KMS-11 (cell line): ENCODE measurements around the gene MACROD1.

Experiments used
- H2AFZ ChIP-seq: fragments of 200-600 bp; sonication (generic); 2 replicates; pipeline ENCODE4 v1.6.1; 2016; ENCODE audit warnings: antibody characterized with exemption, mixed run types, low read depth
- H3K27ac ChIP-seq: fragments of 200-600 bp; sonication (generic); 2 replicates; pipeline ENCODE4 v1.6.1; 2016; ENCODE audit warnings: mild to moderate bottlenecking, mixed run types
- H3K27me3 ChIP-seq: fragments of 200-600 bp; sonication (generic); 2 replicates; pipeline ENCODE4 v1.6.1; 2017; ENCODE audit warnings: mild to moderate bottlenecking, low read depth, mixed run types, moderate library complexity; ENCODE audit not compliant: insufficient read depth
- H3K36me3 ChIP-seq: fragments of 200-600 bp; sonication (generic); 2 replicates; pipeline ENCODE4 v1.6.1; 2017; ENCODE audit warnings: mild to moderate bottlenecking, mixed run types; ENCODE audit not compliant: insufficient read depth
- H3K4me1 ChIP-seq: fragments of 200-600 bp; sonication (generic); 2 replicates; pipeline ENCODE4 v1.6.1; 2016; ENCODE audit warnings: mild to moderate bottlenecking, low read depth, mixed run types; ENCODE audit not compliant: poor library complexity, severe bottlenecking
- H3K4me2 ChIP-seq: fragments of 200-600 bp; sonication (generic); 2 replicates; pipeline ENCODE4 v1.7.0; 2016; ENCODE audit warnings: mild to moderate bottlenecking, mixed run types
- H3K4me3 ChIP-seq: fragments of 200-600 bp; sonication (generic); IDR thresholded peaks from 2 replicates; pipeline ENCODE4 v1.6.1; 2017; ENCODE audit warnings: low read depth, low read length, mixed read lengths; ENCODE audit not compliant: insufficient read depth
- H3K79me2 ChIP-seq: fragments of 200-600 bp; sonication (generic); 2 replicates; pipeline ENCODE4 v1.6.1; 2016; ENCODE audit warnings: low read depth, mixed run types; ENCODE audit not compliant: insufficient read depth
- H3K9ac ChIP-seq: fragments of 200-600 bp; sonication (generic); 2 replicates; pipeline ENCODE4 v1.6.1; 2016; ENCODE audit warnings: mild to moderate bottlenecking, mixed run types
- H4K20me1 ChIP-seq: fragments of 200-600 bp; sonication (generic); 2 replicates; pipeline ENCODE4 v1.6.1; 2016; ENCODE audit warnings: mild to moderate bottlenecking, mixed run types; ENCODE audit not compliant: insufficient read depth
- TF ChIP-seq, protein P1 (sequence below): fragments of 200-600 bp; sonication (generic); conservative IDR thresholded peaks from 2 replicates; pipeline ENCODE4 v1.6.1; 2017; ENCODE audit warnings: low read depth, mild to moderate bottlenecking, antibody characterized with exemption, low read length, moderate library complexity, mixed read lengths

MACROD1 gene

GRCh38 chr11:64100360-64100759 lies 65.6 kb downstream of the MACROD1 start:
- Histone ChIP-seq H3K36me3 (no peaks in the 10 kb centered on the region), H3K27me3 (no peaks in the 10 kb centered on the region), H3K9ac (no peak overlapping the region), H4K20me1 (no peaks in the 10 kb centered on the region), H3K4me3 (no peak overlapping the region), H2AFZ (no peak overlapping the region), H3K4me2 (no peak overlapping the region), H3K27ac (no peak overlapping the region), H3K79me2 (no peaks in the 10 kb centered on the region), H3K4me1 (no peaks in the 10 kb centered on the region)
- TF ChIP-seq, protein P1, sequence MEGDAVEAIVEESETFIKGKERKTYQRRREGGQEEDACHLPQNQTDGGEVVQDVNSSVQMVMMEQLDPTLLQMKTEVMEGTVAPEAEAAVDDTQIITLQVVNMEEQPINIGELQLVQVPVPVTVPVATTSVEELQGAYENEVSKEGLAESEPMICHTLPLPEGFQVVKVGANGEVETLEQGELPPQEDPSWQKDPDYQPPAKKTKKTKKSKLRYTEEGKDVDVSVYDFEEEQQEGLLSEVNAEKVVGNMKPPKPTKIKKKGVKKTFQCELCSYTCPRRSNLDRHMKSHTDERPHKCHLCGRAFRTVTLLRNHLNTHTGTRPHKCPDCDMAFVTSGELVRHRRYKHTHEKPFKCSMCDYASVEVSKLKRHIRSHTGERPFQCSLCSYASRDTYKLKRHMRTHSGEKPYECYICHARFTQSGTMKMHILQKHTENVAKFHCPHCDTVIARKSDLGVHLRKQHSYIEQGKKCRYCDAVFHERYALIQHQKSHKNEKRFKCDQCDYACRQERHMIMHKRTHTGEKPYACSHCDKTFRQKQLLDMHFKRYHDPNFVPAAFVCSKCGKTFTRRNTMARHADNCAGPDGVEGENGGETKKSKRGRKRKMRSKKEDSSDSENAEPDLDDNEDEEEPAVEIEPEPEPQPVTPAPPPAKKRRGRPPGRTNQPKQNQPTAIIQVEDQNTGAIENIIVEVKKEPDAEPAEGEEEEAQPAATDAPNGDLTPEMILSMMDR, result no peak

GRCh38 chr11:64099436-64099835 lies 66.5 kb downstream of the MACROD1 start:
- Histone ChIP-seq H3K79me2 (no peaks in the 10 kb centered on the region), H3K27me3 (no peaks in the 10 kb centered on the region), H3K4me2 (no peak overlapping the region), H2AFZ (no peak overlapping the region), H3K27ac (no peak overlapping the region), H3K36me3 (no peaks in the 10 kb centered on the region), H3K9ac (no peak overlapping the region), H4K20me1 (no peaks in the 10 kb centered on the region), H3K4me3 (no peak overlapping the region), H3K4me1 (no peaks in the 10 kb centered on the region)
- TF ChIP-seq, protein P1, result no peak

- H3K27ac ChIP-seq, result no peak overlapping the region
- no peak overlapping the region for H3K4me3 ChIP-seq
- no peaks in the 10 kb centered on the region for H3K79me2 ChIP-seq
- H3K4me2 ChIP-seq, result no peak overlapping the region
- H3K9ac ChIP-seq, result no peak overlapping the region
- no peaks in the 10 kb centered on the region for H4K20me1 ChIP-seq
- no peaks in the 10 kb centered on the region for H3K36me3 ChIP-seq
- no peak overlapping the region for H2AFZ ChIP-seq
- TF ChIP-seq, protein P1, result no peak
- no peaks in the 10 kb centered on the region for H3K27me3 ChIP-seq
- H3K4me1 ChIP-seq, result no peaks in the 10 kb centered on the region
These were observed 67.5 kb downstream of the MACROD1 start for GRCh38 chr11:64098318-64098831.

DNA sequence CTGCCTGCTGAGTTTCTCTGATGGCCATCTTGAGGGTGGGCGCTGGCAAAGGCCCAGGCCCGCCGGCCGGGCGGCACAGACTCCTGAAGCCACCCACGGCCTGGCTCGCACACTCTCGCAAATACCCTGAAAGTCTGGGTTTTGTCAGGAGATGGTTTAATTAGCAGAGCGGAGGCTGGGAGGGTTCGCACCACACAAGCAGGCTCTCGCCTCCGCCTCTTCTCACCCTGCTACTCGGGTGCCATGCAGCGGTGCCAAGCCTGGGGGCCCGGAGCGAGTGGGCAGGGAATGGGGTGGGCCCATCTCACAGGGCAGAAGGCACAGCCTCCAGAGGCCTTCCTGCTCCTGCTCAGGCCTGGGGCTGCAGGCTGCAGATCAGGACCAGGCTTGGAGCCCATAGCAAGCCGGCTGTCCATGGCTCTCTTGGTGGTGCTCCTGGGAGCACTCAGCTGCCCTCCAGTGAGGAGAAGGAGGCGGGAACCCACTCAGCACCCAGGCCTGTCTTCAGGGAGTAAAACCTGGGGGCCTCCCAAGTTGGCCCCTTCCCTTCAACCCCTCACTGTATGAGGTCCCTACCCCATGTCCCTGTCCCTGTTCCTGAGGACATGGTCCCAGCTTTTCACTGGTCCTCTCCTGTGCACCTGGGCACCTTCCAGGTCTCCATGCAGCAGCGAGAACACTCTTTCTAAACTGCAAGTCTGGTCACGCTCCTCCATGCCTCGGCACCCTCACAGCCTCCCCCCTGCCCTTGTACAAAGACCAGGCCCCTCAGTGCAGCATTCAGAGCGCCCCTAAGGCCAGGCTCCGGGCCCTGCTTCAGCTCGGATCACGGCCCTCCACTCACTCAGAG lies 68.2 kb downstream of the MACROD1 start:
- Histone ChIP-seq H3K4me3 (no peak overlapping the region), H3K9ac (no peak overlapping the region), H4K20me1 (no peaks in the 10 kb centered on the region), H3K27ac (no peak overlapping the region), H2AFZ (no peak overlapping the region), H3K79me2 (no peaks in the 10 kb centered on the region), H3K4me1 (no peaks in the 10 kb centered on the region), H3K27me3 (no peaks in the 10 kb centered on the region), H3K36me3 (no peaks in the 10 kb centered on the region), H3K4me2 (no peak overlapping the region)
- TF ChIP-seq, protein P1, result no peak
